Measurements from ENCODE around the gene NCDN.

- TF ChIP-seq CTCF (IDR thresholded peaks at IDR 0.05) = no peak
- no peak for TF ChIP-seq POLR2A (IDR thresholded peaks at IDR 0.05)
These were observed 29.2 kb downstream of the NCDN start for GRCh38 chr1:35586808-35587207.

Data from testis (tissue), 2 donors.